Activated CD8-positive, alpha-beta memory T cell treated with anti-CD3 and anti-CD28 coated beads for 4 hours (primary cell): ENCODE data around the gene CNEP1R1.
"Not testable (repeated sequence)": the region's sequence is repeated elsewhere in the genome, so short reads cannot be mapped to it uniquely, and the experiment has no call there.

Experiments
- DNase-seq, 2 donors: peaks; one replicate each; pipeline ENCODE4 v3.0.0-alpha.2; 2020; ENCODE audit warnings: low read depth in 2 of 2

CNEP1R1 gene

GRCh38 chr16:50024684-50025536 lies at the start of gene CNEP1R1:
CNEP1R1 (plus strand) TSS chr16:50025225; CDS start chr16:50025316, 91 bp downstream.
- peak; percentile 79 to 86 for DNase-seq

GRCh38 chr16:49977427-49977826 lies 47.6 kb upstream of the CNEP1R1 start:
- DNase-seq, result no peak

- DNase-seq, result no peak
These were observed 46.3 kb upstream of the CNEP1R1 start for GRCh38 chr16:49978569-49979326.

- no peak for DNase-seq
These were observed 44.9 kb upstream of the CNEP1R1 start for GRCh38 chr16:49980166-49980565.

- no peak for DNase-seq
These were observed 38.5 kb upstream of the CNEP1R1 start for GRCh38 chr16:49986351-49987124.

- no peak for DNase-seq
These were observed 37.6 kb upstream of the CNEP1R1 start for GRCh38 chr16:49987381-49987780.

- no peak for DNase-seq
These were observed 32.2 kb upstream of the CNEP1R1 start for GRCh38 chr16:49992825-49993224.

GRCh38 chr16:49993579-49993978 lies 31.4 kb upstream of the CNEP1R1 start:
- no peak for DNase-seq

GRCh38 chr16:49994006-49994405 lies 31.0 kb upstream of the CNEP1R1 start:
- DNase-seq, result no peak

GRCh38 chr16:49995720-49996119 lies 29.3 kb upstream of the CNEP1R1 start:
- no peak for DNase-seq

GRCh38 chr16:49997721-49998251 lies 27.2 kb upstream of the CNEP1R1 start:
- DNase-seq, result no peak

- no peak for DNase-seq
These were observed 26.0 kb upstream of the CNEP1R1 start for GRCh38 chr16:49998991-49999390.

GRCh38 chr16:50001144-50001543 lies 23.9 kb upstream of the CNEP1R1 start:
- no peak for DNase-seq

GRCh38 chr16:50002190-50002589 lies 22.8 kb upstream of the CNEP1R1 start:
- no peak for DNase-seq

GRCh38 chr16:50004239-50004638 lies 20.8 kb upstream of the CNEP1R1 start:
- no peak for DNase-seq

GRCh38 chr16:50006964-50007363 lies 18.1 kb upstream of the CNEP1R1 start:
- no peak for DNase-seq

GRCh38 chr16:50007744-50008143 lies 17.3 kb upstream of the CNEP1R1 start:
- DNase-seq, result no peak

GRCh38 chr16:50010212-50010611 lies 14.8 kb upstream of the CNEP1R1 start:
- DNase-seq, result no peak

GRCh38 chr16:50011707-50012106 lies 13.3 kb upstream of the CNEP1R1 start:
- DNase-seq, result no peak

- DNase-seq, result no peak
These were observed 12.8 kb upstream of the CNEP1R1 start for GRCh38 chr16:50012182-50012581.

GRCh38 chr16:50014211-50014610 lies 10.8 kb upstream of the CNEP1R1 start:
- DNase-seq, result not testable (repeated sequence)

- DNase-seq, result no peak
These were observed 9.4 kb upstream of the CNEP1R1 start for GRCh38 chr16:50015631-50016030.
